Caco-2 (cell line): Measurements from ENCODE around the gene FOXP1. TPM values are rescaled to one million over a fixed set of nuclear protein-coding genes. Genes with fewer than 3 reads are reported as not detected.

ENCODE experiments used
- BruUV-seq: library from RNA; stranded (reverse); fragments of 400-500 nt; replicated peaks from 2 replicates; lab custom pipeline; 2021; lab: Mats Ljungman, UMichigan
- CTCF ChIA-PET: fragments of 300-600 bp; sonication (Branson Sonifier 250); formaldehyde crosslinking; loops from one replicate; lab custom pipeline; 2022; ENCODE audit warnings: antibody characterized with exemption; lab: Charles Lee
- POLR2A ChIA-PET: fragments of 300-600 bp; sonication (Branson Sonifier 250); formaldehyde crosslinking; loops from one replicate; lab custom pipeline; 2022; ENCODE audit warnings: antibody characterized with exemption; lab: Charles Lee
- DNase-seq, 2 experiments: peaks; one replicate each; pipeline versions ENCODE4 v3.0.0 to v3.0.0-alpha.2; 2020 to 2022
- H3K27me3 ChIP-seq: replicated peaks from 2 replicates; pipeline ENCODE4 v1.6.0; 2011; ENCODE audit warnings: low read length; ENCODE audit not compliant: control insufficient read depth, insufficient read depth
- H3K36me3 ChIP-seq: 2 replicates; pipeline ENCODE4 v1.5.1; 2011; ENCODE audit warnings: low read length; ENCODE audit not compliant: control insufficient read depth, insufficient read depth
- H3K4me1 ChIP-seq: fragments of 250-450 bp; sonication (Bioruptor Pico); 2 replicates; pipeline ENCODE4 v1.5.1; 2020; ENCODE audit warnings: mild to moderate bottlenecking
- H3K4me3 ChIP-seq: 2 replicates; pipeline ENCODE4 v1.5.1; 2011; ENCODE audit warnings: low read depth, mild to moderate bottlenecking, control low read depth, low read length
- H3K9me3 ChIP-seq: fragments of 250-450 bp; sonication (Bioruptor Pico); 2 replicates; pipeline ENCODE4 v1.5.1; 2020; ENCODE audit warnings: mild to moderate bottlenecking, moderate library complexity
- H3K27ac Mint-ChIP-seq: one replicate; pipeline ENCODE4 v1.8.0; 2022; ENCODE audit warnings: mixed read lengths; ENCODE audit not compliant: unreplicated experiment
- H3K27me3 Mint-ChIP-seq: one replicate; pipeline ENCODE4 v1.8.0; 2022; ENCODE audit warnings: mixed read lengths; ENCODE audit not compliant: insufficient read depth, unreplicated experiment
- H3K36me3 Mint-ChIP-seq: one replicate; pipeline ENCODE4 v1.8.0; 2022; ENCODE audit warnings: mild to moderate bottlenecking, mixed read lengths; ENCODE audit not compliant: insufficient read depth, unreplicated experiment
- H3K4me1 Mint-ChIP-seq: one replicate; pipeline ENCODE4 v1.8.0; 2022; ENCODE audit warnings: low read depth, mixed read lengths; ENCODE audit not compliant: unreplicated experiment
- H3K4me3 Mint-ChIP-seq: one replicate; pipeline ENCODE4 v1.8.0; 2022; ENCODE audit warnings: mild to moderate bottlenecking, moderate library complexity, mixed read lengths; ENCODE audit not compliant: unreplicated experiment
- H3K9me3 Mint-ChIP-seq: one replicate; pipeline ENCODE4 v1.8.0; 2022; ENCODE audit warnings: mixed read lengths; ENCODE audit not compliant: unreplicated experiment
- intact Hi-C: fragments of 100-400 bp; cut with micrococcal nuclease; formaldehyde crosslinking; loops from one replicate; pipeline ENCODE4 v1.10.0; 2022; ENCODE audit not compliant: unreplicated experiment
- total RNA-seq: library from RNA; stranded (reverse); gene quantifications from 2 replicates; pipeline ENCODE4 v1.2.3, GENCODE V29; 2022
- TF ChIP-seq, protein P1 (sequence below), 2 experiments: fragments of 200-600 bp in 1 of 2; IDR thresholded peaks; 1 replicate in 1 of 2; 2 replicates in 1 of 2; pipeline versions ENCODE4 v1.5.1 to v1.8.0; 2011 to 2022; ENCODE audit warnings: antibody characterized with exemption in 1 of 2, control low read depth in 1 of 2, inconsistent platforms in 1 of 2, low read depth in 1 of 2, low read length in 1 of 2, mild to moderate bottlenecking in 1 of 2, moderate library complexity in 1 of 2; ENCODE audit not compliant: insufficient read depth in 1 of 2, severe bottlenecking in 1 of 2, unreplicated experiment in 1 of 2

Gene FOXP1
- total RNA-seq, 1 experiment from 2014 or later = 131 TPM

DNA sequence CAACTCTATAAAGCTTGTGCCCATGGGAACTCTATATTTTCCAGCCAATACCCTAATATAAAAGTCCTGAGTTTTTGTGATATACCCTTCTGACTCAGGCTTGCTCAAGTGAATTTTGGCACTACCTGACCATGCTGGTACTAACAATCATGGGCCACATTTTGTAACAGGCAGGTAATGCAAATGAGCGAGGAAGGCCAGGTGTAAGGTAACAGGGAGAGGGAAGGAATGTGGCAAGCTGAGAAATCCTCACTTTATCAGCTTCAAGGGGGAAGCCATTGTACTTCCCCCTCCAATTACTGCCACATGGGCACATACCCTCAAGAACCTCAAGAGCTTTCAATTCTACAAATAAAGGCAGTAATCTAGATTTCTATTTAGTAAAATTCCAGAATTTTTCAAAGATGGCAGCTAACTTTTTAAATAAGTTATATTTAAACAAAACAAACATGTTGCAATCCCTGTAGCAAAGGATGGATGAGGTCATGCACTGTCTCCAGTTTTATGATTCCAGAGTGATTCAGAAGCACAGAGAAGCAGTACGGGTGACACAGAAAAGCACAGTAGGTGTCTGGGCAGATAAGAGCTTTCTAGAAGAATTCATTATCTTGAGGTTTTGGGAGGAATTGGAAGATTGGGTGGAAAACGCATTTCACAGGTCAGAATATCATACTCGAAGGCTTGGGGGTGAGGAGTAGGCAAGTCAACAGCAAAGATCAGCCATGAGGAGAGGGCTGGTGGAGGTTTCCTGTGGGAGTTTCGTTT, 87.6 kb downstream of the FOXP1 start:
- H3K4me1 Mint-ChIP-seq = peaks cover 32% of the 10 kb centered on the region
- peak overlapping the region; percentile 71 for H3K27ac Mint-ChIP-seq
- TF ChIP-seq, protein P1, sequence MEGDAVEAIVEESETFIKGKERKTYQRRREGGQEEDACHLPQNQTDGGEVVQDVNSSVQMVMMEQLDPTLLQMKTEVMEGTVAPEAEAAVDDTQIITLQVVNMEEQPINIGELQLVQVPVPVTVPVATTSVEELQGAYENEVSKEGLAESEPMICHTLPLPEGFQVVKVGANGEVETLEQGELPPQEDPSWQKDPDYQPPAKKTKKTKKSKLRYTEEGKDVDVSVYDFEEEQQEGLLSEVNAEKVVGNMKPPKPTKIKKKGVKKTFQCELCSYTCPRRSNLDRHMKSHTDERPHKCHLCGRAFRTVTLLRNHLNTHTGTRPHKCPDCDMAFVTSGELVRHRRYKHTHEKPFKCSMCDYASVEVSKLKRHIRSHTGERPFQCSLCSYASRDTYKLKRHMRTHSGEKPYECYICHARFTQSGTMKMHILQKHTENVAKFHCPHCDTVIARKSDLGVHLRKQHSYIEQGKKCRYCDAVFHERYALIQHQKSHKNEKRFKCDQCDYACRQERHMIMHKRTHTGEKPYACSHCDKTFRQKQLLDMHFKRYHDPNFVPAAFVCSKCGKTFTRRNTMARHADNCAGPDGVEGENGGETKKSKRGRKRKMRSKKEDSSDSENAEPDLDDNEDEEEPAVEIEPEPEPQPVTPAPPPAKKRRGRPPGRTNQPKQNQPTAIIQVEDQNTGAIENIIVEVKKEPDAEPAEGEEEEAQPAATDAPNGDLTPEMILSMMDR (IDR thresholded peaks at IDR 0.05; ENCODE audit: insufficient read depth in 1 of 2, low read depth in 1 of 2, low read length in 1 of 2, severe bottlenecking in 1 of 2, unreplicated experiment in 1 of 2) = no peak
- no peaks in the 10 kb centered on the region for H3K27me3 Mint-ChIP-seq
- peaks cover 9% of the 10 kb centered on the region for H3K9me3 Mint-ChIP-seq
- ChIA-PET POLR2A (no interaction called here), CTCF (no interaction called here)
- peak overlapping the region; percentile 62 for H3K4me3 Mint-ChIP-seq
- Histone ChIP-seq H3K36me3 (no peaks in the 10 kb centered on the region; the same call in 1 of the 2 replicates), H3K27me3 (no peaks in the 10 kb centered on the region), H3K4me1 (peaks cover 10% of the 10 kb centered on the region; the same call in 1 of the 2 replicates), H3K9me3 (no peaks in the 10 kb centered on the region), H3K4me3 (no peak overlapping the region)
- H3K36me3 Mint-ChIP-seq = peaks cover 10% of the 10 kb centered on the region
- BruUV-seq = no TSS peak
- intact Hi-C loops = no loop called here
- DNase-seq = peak in 1 of 2 experiments; percentile 18

DNA sequence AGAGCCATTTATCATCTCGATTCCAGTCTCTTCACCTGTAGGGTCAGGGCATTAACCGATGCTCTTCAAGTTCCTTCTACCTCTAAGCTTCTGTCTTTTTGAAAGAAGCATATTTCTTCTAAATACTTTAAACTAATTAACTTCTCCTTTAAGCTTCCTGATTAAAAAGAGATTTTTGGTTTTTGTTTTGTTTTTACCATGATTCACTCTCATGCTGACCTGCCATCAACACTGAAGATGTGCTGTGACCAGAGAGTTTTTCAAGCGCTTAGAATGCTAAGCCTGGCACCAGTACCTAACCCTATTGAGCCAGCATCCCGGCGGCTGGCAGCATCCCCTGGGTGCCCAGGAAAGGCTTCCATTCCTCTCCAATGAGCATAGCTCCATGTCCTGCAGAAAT, 89.3 kb downstream of the FOXP1 start:
- Mint-ChIP-seq H3K27me3 (no peaks in the 10 kb centered on the region), H3K36me3 (peaks cover 10% of the 10 kb centered on the region), H3K27ac (no peak overlapping the region), H3K4me1 (peaks cover 27% of the 10 kb centered on the region), H3K9me3 (peaks cover 9% of the 10 kb centered on the region), H3K4me3 (no peak overlapping the region)
- H3K36me3 ChIP-seq = no peaks in the 10 kb centered on the region; the same call in none of the 2 replicates
- ChIA-PET POLR2A (no interaction called here), CTCF (no interaction called here)
- no peak overlapping the region for H3K4me3 ChIP-seq
- no peaks in the 10 kb centered on the region for H3K9me3 ChIP-seq
- BruUV-seq = no TSS peak
- TF ChIP-seq, protein P1 (IDR thresholded peaks at IDR 0.05; ENCODE audit: insufficient read depth in 1 of 2, low read depth in 1 of 2, low read length in 1 of 2, severe bottlenecking in 1 of 2, unreplicated experiment in 1 of 2) = no peak
- H3K27me3 ChIP-seq = no peaks in the 10 kb centered on the region
- intact Hi-C loops = no loop called here
- H3K4me1 ChIP-seq = peaks cover 10% of the 10 kb centered on the region; the same call in 1 of the 2 replicates
- no peak for DNase-seq

DNA sequence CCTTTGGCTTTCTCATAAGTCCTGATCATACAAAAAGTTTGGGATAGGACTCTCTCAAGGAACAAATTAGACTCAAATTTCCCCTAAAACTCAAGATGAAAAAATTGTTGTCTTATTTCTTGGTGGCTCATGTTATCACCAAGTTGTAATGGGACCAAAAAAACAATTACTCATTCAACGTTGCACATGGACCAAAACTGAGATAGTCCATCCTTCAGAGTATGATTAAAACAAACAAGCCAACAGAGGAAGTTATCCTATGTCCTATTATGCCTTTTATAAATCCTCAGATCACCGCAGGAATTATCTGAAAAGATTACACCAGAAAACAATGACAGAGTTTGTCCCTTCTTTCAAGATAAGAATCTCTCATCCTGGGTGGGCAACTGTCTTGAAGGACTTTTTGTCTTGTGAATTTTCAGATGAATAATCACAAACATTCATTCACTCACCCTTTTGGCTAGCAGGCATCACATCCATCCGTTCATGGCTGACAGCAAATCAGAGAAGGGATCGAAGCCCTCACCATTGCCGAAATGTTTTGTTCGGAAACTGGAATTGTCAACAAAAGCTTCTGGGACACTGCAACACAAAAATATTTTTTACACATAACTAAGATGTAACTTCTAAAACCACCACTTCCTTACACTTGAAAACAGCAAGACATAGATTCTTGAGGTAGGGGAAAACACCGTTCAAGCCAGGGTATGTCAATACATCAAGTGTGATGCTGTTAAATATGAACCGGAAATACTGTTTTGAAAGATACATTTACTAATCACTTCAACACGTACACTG, 90.4 kb downstream of the FOXP1 start:
- peaks cover 10% of the 10 kb centered on the region for H3K36me3 Mint-ChIP-seq
- ChIA-PET CTCF (no interaction called here), POLR2A (no interaction called here)
- intact Hi-C loops = no loop called here
- no peak for DNase-seq
- TF ChIP-seq, protein P1 (IDR thresholded peaks at IDR 0.05; ENCODE audit: insufficient read depth in 1 of 2, low read depth in 1 of 2, low read length in 1 of 2, severe bottlenecking in 1 of 2, unreplicated experiment in 1 of 2) = no peak
- Histone ChIP-seq H3K36me3 (no peaks in the 10 kb centered on the region; the same call in none of the 2 replicates), H3K9me3 (no peaks in the 10 kb centered on the region), H3K4me1 (peaks cover 10% of the 10 kb centered on the region; the same call in 1 of the 2 replicates), H3K27me3 (no peaks in the 10 kb centered on the region), H3K4me3 (no peak overlapping the region)
- H3K27me3 Mint-ChIP-seq = no peaks in the 10 kb centered on the region
- H3K4me1 Mint-ChIP-seq = peaks cover 27% of the 10 kb centered on the region
- peaks cover 9% of the 10 kb centered on the region for H3K9me3 Mint-ChIP-seq
- no TSS peak for BruUV-seq
- H3K27ac Mint-ChIP-seq = no peak overlapping the region
- no peak overlapping the region for H3K4me3 Mint-ChIP-seq
